IMR-90 (cell line): ENCODE data around the gene MAGEB3. TPM values are rescaled to one million over a fixed set of nuclear protein-coding genes. Genes with fewer than 3 reads are reported as not detected.

Source experiments
- ATAC-seq: fragments of 200-7000 bp; cut with Tn5 transposase; 2 replicates; pipeline ENCODE4 v1.9.1; 2020; ENCODE audit warnings: low read depth, mild to moderate bottlenecking, moderate library complexity
- BruUV-seq: library from RNA; stranded (reverse); fragments of 400-500 nt; replicated peaks from 2 replicates; lab custom pipeline; 2021; lab: Mats Ljungman, UMichigan
- CTCF ChIA-PET: fragments of 300-600 bp; formaldehyde crosslinking; extraction: SDS; loops from one replicate; lab custom pipeline; 2021; ENCODE audit warnings: antibody characterized with exemption; lab: Yijun Ruan, JAX
- POLR2A ChIA-PET: fragments of 300-600 bp; sonication (Branson Sonifier 250); formaldehyde crosslinking; loops from one replicate; lab custom pipeline; 2022; ENCODE audit warnings: antibody characterized with exemption; ENCODE audit not compliant: unreplicated experiment; lab: Charles Lee
- DNase-seq: peaks from one replicate; pipeline ENCODE4 v3.0.0; 2013
- H2AFZ ChIP-seq: replicated peaks from 2 replicates; pipeline ENCODE3; 2013; ENCODE audit warnings: low read length, mild to moderate bottlenecking; ENCODE audit not compliant: poor library complexity
- H2AK5ac ChIP-seq: 2 replicates; pipeline ENCODE4 v1.6.1; 2013; ENCODE audit warnings: low read depth, low read length, inconsistent platforms
- H2AK9ac ChIP-seq: replicated peaks from 2 replicates; pipeline ENCODE3; 2013; ENCODE audit warnings: mild to moderate bottlenecking, low read depth, low read length, moderate library complexity; ENCODE audit not compliant: poor library complexity
- H2BK120ac ChIP-seq: 2 replicates; pipeline ENCODE4 v1.6.1; 2013; ENCODE audit warnings: low read depth, low read length, inconsistent platforms
- H2BK15ac ChIP-seq: 3 replicates; pipeline ENCODE4 v1.6.1; 2013; ENCODE audit warnings: low read depth, low read length, inconsistent platforms
- H2BK20ac ChIP-seq: 2 replicates; pipeline ENCODE4 v1.6.1; 2013; ENCODE audit warnings: low read depth, mild to moderate bottlenecking, inconsistent platforms, low read length, moderate library complexity
- H2BK5ac ChIP-seq: 2 replicates; pipeline ENCODE4 v1.6.1; 2013; ENCODE audit warnings: mild to moderate bottlenecking, low read depth, low read length, inconsistent platforms; ENCODE audit not compliant: poor library complexity, severe bottlenecking
- H3K14ac ChIP-seq: replicated peaks from 2 replicates; pipeline ENCODE4 v1.6.1; 2013; ENCODE audit warnings: low read depth, low read length, inconsistent platforms
- H3K18ac ChIP-seq: 2 replicates; pipeline ENCODE4 v1.6.1; 2013; ENCODE audit warnings: low read depth, low read length, control low read depth
- H3K23ac ChIP-seq: 2 replicates; pipeline ENCODE4 v1.6.1; 2013; ENCODE audit warnings: low read depth, low read length, inconsistent platforms
- H3K27ac ChIP-seq: 2 replicates; pipeline ENCODE4 v1.5.1; 2013; ENCODE audit warnings: mild to moderate bottlenecking, control low read depth, low read length; ENCODE audit not compliant: insufficient read depth
- H3K27me3 ChIP-seq: 2 replicates; pipeline ENCODE4 v1.6.1; 2013; ENCODE audit warnings: low read length; ENCODE audit not compliant: control insufficient read depth, insufficient read depth
- H3K36me3 ChIP-seq: 2 replicates; pipeline ENCODE4 v1.6.1; 2013; ENCODE audit warnings: low read length, mixed read lengths; ENCODE audit not compliant: control insufficient read depth, insufficient read depth
- H3K4ac ChIP-seq: 2 replicates; pipeline ENCODE4 v1.6.1; 2013; ENCODE audit warnings: low read depth, low read length, inconsistent platforms
- H3K4me1 ChIP-seq: 2 replicates; pipeline ENCODE4 v1.6.1; 2013; ENCODE audit warnings: low read length, mixed read lengths; ENCODE audit not compliant: control insufficient read depth, insufficient read depth
- H3K4me2 ChIP-seq: 2 replicates; pipeline ENCODE4 v1.6.1; 2013; ENCODE audit warnings: low read depth, mild to moderate bottlenecking, control low read depth, low read length, moderate library complexity
- H3K4me3 ChIP-seq: 2 replicates; pipeline ENCODE4 v1.5.1; 2013; ENCODE audit warnings: low read depth, mild to moderate bottlenecking, control low read depth, low read length, moderate library complexity; ENCODE audit not compliant: insufficient read depth
- H3K56ac ChIP-seq: 2 replicates; pipeline ENCODE4 v1.6.1; 2013; ENCODE audit warnings: low read length, inconsistent platforms; ENCODE audit not compliant: insufficient read depth; ENCODE audit errors: extremely low read depth
- H3K79me1 ChIP-seq, 2 experiments: 2 replicates each; pipeline ENCODE4 v1.6.1; 2013; ENCODE audit warnings: low read length in 2 of 2, inconsistent platforms in 1 of 2, low read depth in 1 of 2
- H3K9ac ChIP-seq: 2 replicates; pipeline ENCODE4 v1.6.1; 2013; ENCODE audit warnings: low read depth, low read length, control low read depth
- H3K9me1 ChIP-seq: 2 replicates; pipeline ENCODE4 v1.6.1; 2013; ENCODE audit warnings: low read length, inconsistent platforms; ENCODE audit not compliant: insufficient read depth
- H3K9me3 ChIP-seq: 2 replicates; pipeline ENCODE4 v1.6.1; 2013; ENCODE audit warnings: low read length; ENCODE audit not compliant: control insufficient read depth, insufficient read depth
- H4K20me1 ChIP-seq: 2 replicates; pipeline ENCODE4 v1.6.1; 2013; ENCODE audit warnings: low read length, inconsistent platforms; ENCODE audit not compliant: insufficient read depth
- H4K5ac ChIP-seq: 2 replicates; pipeline ENCODE4 v1.6.1; 2013; ENCODE audit warnings: mild to moderate bottlenecking, low read depth, low read length, control low read depth
- H4K8ac ChIP-seq, 2 experiments: 2 replicates each; pipeline ENCODE4 v1.6.1; 2013; ENCODE audit warnings: low read depth in 2 of 2, low read length in 2 of 2, control low read depth in 1 of 2, inconsistent platforms in 1 of 2
- H4K91ac ChIP-seq: 2 replicates; pipeline ENCODE4 v1.6.1; 2013; ENCODE audit warnings: low read depth, low read length, inconsistent platforms; ENCODE audit not compliant: insufficient read depth
- CEBPB ChIP-seq: IDR thresholded peaks from 2 replicates; pipeline ENCODE4 v1.6.1; 2012; ENCODE audit warnings: low read depth, low read length, improper control_type of control experiment
- CHD1 ChIP-seq: IDR thresholded peaks from 2 replicates; pipeline ENCODE4 v1.6.1; 2012; ENCODE audit warnings: low read depth, low read length, improper control_type of control experiment
- CTCF ChIP-seq: conservative IDR thresholded peaks from 2 replicates; pipeline ENCODE4 v1.5.1; 2012; ENCODE audit warnings: mild to moderate bottlenecking, low read depth, low read length, improper control_type of control experiment
- FOS ChIP-seq: fragments of 150-350 bp; IDR thresholded peaks from 2 replicates; pipeline ENCODE4 v1.6.1; 2016; ENCODE audit warnings: low read depth, low read length
- MAFK ChIP-seq: IDR thresholded peaks from 2 replicates; pipeline ENCODE4 v1.6.1; 2012; ENCODE audit warnings: low read depth, low read length, improper control_type of control experiment
- MAZ ChIP-seq: IDR thresholded peaks from 2 replicates; pipeline ENCODE4 v1.6.1; 2012; ENCODE audit warnings: low read depth, mild to moderate bottlenecking, low read length, improper control_type of control experiment, moderate library complexity, borderline replicate concordance
- MXI1 ChIP-seq: IDR thresholded peaks from 2 replicates; pipeline ENCODE4 v1.6.1; 2012; ENCODE audit warnings: low read depth, mild to moderate bottlenecking, low read length, moderate library complexity, borderline replicate concordance
- NFE2L2 ChIP-seq: fragments of 150-350 bp; IDR thresholded peaks from 2 replicates; pipeline ENCODE4 v1.6.1; 2016; ENCODE audit warnings: low read depth, mild to moderate bottlenecking, low read length
- POLR2A ChIP-seq: IDR thresholded peaks from 2 replicates; pipeline ENCODE4 v1.6.1; 2012; ENCODE audit warnings: mild to moderate bottlenecking, low read depth, low read length
- RAD21 ChIP-seq: IDR thresholded peaks from 2 replicates; pipeline ENCODE4 v1.6.1; 2012; ENCODE audit warnings: low read length, improper control_type of control experiment
- RCOR1 ChIP-seq: IDR thresholded peaks from 2 replicates; pipeline ENCODE4 v1.6.1; 2012; ENCODE audit warnings: mild to moderate bottlenecking, low read length, improper control_type of control experiment; ENCODE audit not compliant: insufficient replicate concordance
- RFX5 ChIP-seq: IDR thresholded peaks from 2 replicates; pipeline ENCODE4 v1.8.0; 2012; ENCODE audit warnings: low read depth, mild to moderate bottlenecking, low read length, moderate library complexity
- SMC3 ChIP-seq: fragments of 150-350 bp; IDR thresholded peaks from 2 replicates; pipeline ENCODE4 v1.6.1; 2016; ENCODE audit warnings: low read depth, mild to moderate bottlenecking, antibody characterized with exemption, low read length, moderate library complexity
- USF2 ChIP-seq: fragments of 150-350 bp; IDR thresholded peaks from 2 replicates; pipeline ENCODE4 v1.6.1; 2017; ENCODE audit warnings: mild to moderate bottlenecking, antibody characterized with exemption, low read length, low read depth
- WGBS, 2 experiments: methylation state at CpG; one replicate each; pipeline versions ENCODE4 v1.1.5 to v1.1.7; 2013; ENCODE audit warnings: missing lambda C conversion rate in 2 of 2; ENCODE audit not compliant: insufficient read length in 1 of 2; ENCODE audit errors: extremely low coverage in 2 of 2; 5-methylcytosine and 5-hydroxymethylcytosine counted together
- dilution Hi-C: fragments of 300-500 bp; cut with HindIII; formaldehyde crosslinking; loops from one replicate; pipeline ENCODE4 v1.14.3; 2018; ENCODE audit warnings: low sequenced_read_pairs; ENCODE audit not compliant: unreplicated experiment
- in situ Hi-C: fragments of 300-500 bp; cut with MboI; formaldehyde crosslinking; loops from 3 replicates; pipeline ENCODE4 v1.14.3; 2019; ENCODE audit warnings: low sequenced_read_pairs, inconsistent platforms, mixed read lengths
- intact Hi-C: fragments of 100-400 bp; cut with micrococcal nuclease; formaldehyde crosslinking; loops from 2 replicates; pipeline ENCODE4 v1.10.0; 2022
- polyA plus RNA-seq, 3 experiments: library from polyadenylated mRNA; depleted of rRNA; stranded (reverse); fragments of >200 nt; gene quantifications; 2 replicates each; pipeline ENCODE4 v1.2.3, GENCODE V29; 2012; ENCODE audit warnings: low replicate concordance in 1 of 3
- total RNA-seq: library from RNA; depleted of rRNA; stranded (reverse); fragments of >200 nt; gene quantifications from 2 replicates; pipeline ENCODE4 v1.2.3, GENCODE V29; 2012
- TF ChIP-seq, protein P1 (sequence below): fragments of 150-350 bp; IDR thresholded peaks from 2 replicates; pipeline ENCODE4 v1.6.1; 2016; ENCODE audit warnings: low read depth, mild to moderate bottlenecking, low read length, moderate library complexity, borderline replicate concordance

Gene MAGEB3
- total and polyA plus RNA-seq, 2 of the 4 experiments (the other 2 are of a cell fraction), result not detected

- Histone ChIP-seq H3K23ac (no peak overlapping the region), H4K91ac (no peak overlapping the region), H3K36me3 (no peaks in the 10 kb centered on the region), H2AK9ac (no peak overlapping the region), H3K9me1 (no peaks in the 10 kb centered on the region; the same call in 1 of the 2 replicates), H3K4ac (no peak overlapping the region), H2BK20ac (no peak overlapping the region), H2BK120ac (no peak overlapping the region), H3K56ac (no peak overlapping the region), H2BK15ac (no peak overlapping the region), H3K14ac (no peak overlapping the region), H3K4me3 (no peak overlapping the region), H3K18ac (no peak overlapping the region), H3K9me3 (no peaks in the 10 kb centered on the region), H3K27ac (no peak overlapping the region), H2AK5ac (no peak overlapping the region), H3K79me1 (no peaks in the 10 kb centered on the region), H4K5ac (no peak overlapping the region), H2AFZ (no peak overlapping the region), H3K4me2 (no peak overlapping the region), H3K27me3 (no peaks in the 10 kb centered on the region), H4K8ac (no peak overlapping the region), H3K9ac (no peak overlapping the region), H3K4me1 (peaks cover 4% of the 10 kb centered on the region; the same call in 1 of the 2 replicates), H2BK5ac (no peak overlapping the region), H4K20me1 (no peaks in the 10 kb centered on the region)
- DNase-seq (no peak), ATAC-seq (no peak)
- POLR2A ChIA-PET, result no interaction called here
- in situ Hi-C loops (no loop called here), dilution Hi-C loops (no loop called here), intact Hi-C loops (no loop called here)
- CTCF ChIA-PET, result no interaction called here
- no TSS peak for BruUV-seq
- no CpG with 5 or more reads among the region's 1 CpG for WGBS, 2 experiments
- TF ChIP-seq, protein P1, sequence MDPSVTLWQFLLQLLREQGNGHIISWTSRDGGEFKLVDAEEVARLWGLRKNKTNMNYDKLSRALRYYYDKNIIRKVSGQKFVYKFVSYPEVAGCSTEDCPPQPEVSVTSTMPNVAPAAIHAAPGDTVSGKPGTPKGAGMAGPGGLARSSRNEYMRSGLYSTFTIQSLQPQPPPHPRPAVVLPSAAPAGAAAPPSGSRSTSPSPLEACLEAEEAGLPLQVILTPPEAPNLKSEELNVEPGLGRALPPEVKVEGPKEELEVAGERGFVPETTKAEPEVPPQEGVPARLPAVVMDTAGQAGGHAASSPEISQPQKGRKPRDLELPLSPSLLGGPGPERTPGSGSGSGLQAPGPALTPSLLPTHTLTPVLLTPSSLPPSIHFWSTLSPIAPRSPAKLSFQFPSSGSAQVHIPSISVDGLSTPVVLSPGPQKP, result no peak
- no peak for TF ChIP-seq POLR2A
- TF ChIP-seq RCOR1, result no peak
- TF ChIP-seq USF2, result no peak
- no peak for TF ChIP-seq MAZ
- TF ChIP-seq CEBPB, result no peak
- TF ChIP-seq MXI1, result no peak
- no peak for TF ChIP-seq CTCF
- no peak for TF ChIP-seq NFE2L2
- TF ChIP-seq RAD21, result no peak
- no peak for TF ChIP-seq SMC3
- no peak for TF ChIP-seq RFX5
- no peak for TF ChIP-seq CHD1
- TF ChIP-seq FOS, result no peak
- no peak for TF ChIP-seq MAFK
Observed at GRCh38 chrX:30280428-30280827, 50.0 kb downstream of the MAGEB3 start.
